ENCODE measurements around the gene PTCD1.

The PTCD1 gene

GRCh38 chr7:99472561-99473314 lies 34.1 kb upstream of the PTCD1 start, which contains the start of gene ZNF789:
ZNF789 (plus strand) TSS chr7:99472890; CDS start chr7:99476457, 3,567 bp downstream.
- ChIA-PET CTCF (interaction anchor here (0.7 to 1.7 kb wide), 3 partner anchors 8 to 48 kb away, joined by 3 to 5 read pairs (median 5); partner anchors contain the start of gene ZNF394), POLR2A (interaction anchor here (0.8 kb wide), 1 partner anchor 32 kb away, joined by 3 read pairs; the partner anchor contains the start of gene ZKSCAN5)
- no peak for TF ChIP-seq CTCF (IDR thresholded peaks at IDR 0.05; ENCODE audit: insufficient read depth, low read length, missing control alignments)
- DNase-seq (ENCODE audit: low read depth, low spot score) = peak; percentile 75
- peak within 1 kb of the TSS; percentile 93 for H3K4me3 ChIP-seq (ENCODE audit: low read depth, low read length)

- DNase-seq (ENCODE audit: low read depth, low spot score) = no peak
- ChIA-PET CTCF (no interaction called here), POLR2A (interaction anchor here (0.5 kb wide), 1 partner anchor 47 kb away, joined by 3 read pairs; no protein-coding TSS in a partner anchor)
- H3K4me3 ChIP-seq (ENCODE audit: low read depth, low read length) = no peak overlapping the region
- no peak for TF ChIP-seq CTCF (IDR thresholded peaks at IDR 0.05; ENCODE audit: insufficient read depth, low read length, missing control alignments)
Observed at GRCh38 chr7:99469381-99470065, 30.9 kb upstream of the PTCD1 start.

DNA sequence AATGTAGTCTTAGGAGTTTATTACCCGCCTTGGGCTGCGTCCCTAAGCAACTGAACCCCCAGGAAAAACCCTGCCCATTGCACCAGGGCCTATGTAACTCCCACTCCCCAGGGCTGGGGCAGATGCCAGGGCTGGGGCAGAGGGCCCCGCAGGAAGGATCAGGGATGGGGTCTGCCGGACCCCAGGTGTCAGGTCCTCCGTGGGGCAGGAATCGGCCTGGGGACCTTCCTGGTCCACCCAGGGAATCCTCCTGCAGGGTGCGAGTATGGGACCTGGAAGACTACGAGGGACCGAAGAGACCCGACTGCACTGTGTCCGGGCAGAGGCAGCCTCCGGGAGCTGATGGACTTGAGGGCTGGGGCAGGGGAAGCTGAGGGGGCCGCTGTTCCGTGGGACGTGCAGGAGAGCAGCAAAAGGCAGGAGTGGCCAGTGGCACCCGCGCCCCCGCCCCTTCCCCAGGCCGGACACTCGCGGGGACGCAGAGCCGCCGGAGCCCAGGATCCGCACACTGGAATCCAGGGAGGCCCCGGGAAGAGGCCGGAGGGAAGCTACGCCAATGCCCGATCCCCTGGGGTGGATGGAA lies 29.8 kb upstream of the PTCD1 start:
- no peak overlapping the region for H3K4me3 ChIP-seq (ENCODE audit: low read depth, low read length)
- DNase-seq (ENCODE audit: low read depth, low spot score) = no peak
- CTCF ChIA-PET = no interaction called here
- no peak for TF ChIP-seq CTCF (IDR thresholded peaks at IDR 0.05; ENCODE audit: insufficient read depth, low read length, missing control alignments)
- POLR2A ChIA-PET = interaction anchor here (1.1 kb wide), 1 partner anchor 12 kb away, joined by 3 read pairs; no protein-coding TSS in a partner anchor

- H3K4me3 ChIP-seq (ENCODE audit: low read depth, low read length) = peak overlapping the region; percentile 89
- no peak for TF ChIP-seq CTCF (IDR thresholded peaks at IDR 0.05; ENCODE audit: insufficient read depth, low read length, missing control alignments)
- ChIA-PET CTCF (interaction anchor here (0.9 to 1.1 kb wide), 2 partner anchors 8 to 10 kb away, joined by 3 to 5 read pairs; no protein-coding TSS in a partner anchor), POLR2A (interaction anchor here (1.2 kb wide), 1 partner anchor 9 kb away, joined by 4 read pairs; no protein-coding TSS in a partner anchor)
- DNase-seq (ENCODE audit: low read depth, low spot score) = no peak
Observed at GRCh38 chr7:99465421-99465768, 26.8 kb upstream of the PTCD1 start.

DNA sequence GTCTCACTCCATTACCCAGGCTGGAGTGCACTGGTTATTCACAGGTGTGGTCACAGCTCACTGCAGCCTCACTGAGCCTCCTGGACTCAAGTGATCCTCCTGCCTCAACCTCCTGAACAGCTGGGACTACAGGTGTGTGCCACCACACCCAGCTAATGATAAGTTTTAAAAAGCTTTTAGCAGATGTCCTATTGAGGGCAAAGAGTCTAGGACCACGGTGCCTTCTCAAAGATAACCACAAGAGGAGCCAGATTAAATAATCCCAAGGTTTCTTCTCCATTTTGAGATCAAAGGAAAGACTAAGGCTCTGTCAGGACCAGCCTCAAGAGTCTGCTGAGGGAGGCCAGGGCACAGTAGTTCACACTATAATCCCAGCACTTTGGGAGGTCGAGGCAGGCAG lies 22.6 kb upstream of the PTCD1 start:
- POLR2A ChIA-PET = no interaction called here
- no peak for TF ChIP-seq CTCF (IDR thresholded peaks at IDR 0.05; ENCODE audit: insufficient read depth, low read length, missing control alignments)
- no peak overlapping the region for H3K4me3 ChIP-seq (ENCODE audit: low read depth, low read length)
- CTCF ChIA-PET = no interaction called here
- DNase-seq (ENCODE audit: low read depth, low spot score) = no peak
